ENCODE data around the gene USP30.
A peak's percentile ranks its signal among the peaks of the same experiment; 100 is the strongest.

The USP30 gene

DNA sequence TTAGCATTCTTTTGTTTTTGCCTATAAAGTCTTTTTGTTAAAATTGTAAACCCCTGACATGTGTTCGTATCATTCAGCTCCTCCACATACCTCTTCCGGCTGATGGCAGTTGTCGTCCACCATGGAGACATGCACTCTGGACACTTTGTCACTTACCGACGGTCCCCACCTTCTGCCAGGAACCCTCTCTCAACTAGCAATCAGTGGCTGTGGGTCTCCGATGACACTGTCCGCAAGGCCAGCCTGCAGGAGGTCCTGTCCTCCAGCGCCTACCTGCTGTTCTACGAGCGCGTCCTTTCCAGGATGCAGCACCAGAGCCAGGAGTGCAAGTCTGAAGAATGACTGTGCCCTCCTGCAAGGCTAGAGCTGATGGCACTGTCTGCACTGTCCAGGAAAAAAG, 33.2 kb downstream of the USP30 start:
- in situ Hi-C loops (cut with MboI; ENCODE audit: low sequenced_read_pairs, unreplicated experiment): loop anchor here (25.0 kb wide), 3 partner anchors 198 to 523 kb away; partner anchors contain the start of genes DAO, ISCU and SART3
- no peak for DNase-seq (ENCODE audit: low spot score)
- no peak for TF ChIP-seq CTCF (IDR thresholded peaks at IDR 0.05; ENCODE audit: borderline replicate concordance, control extremely low read depth, extremely low read depth, insufficient read depth, missing control alignments)

GRCh38 chr12:109087250-109087649, 34.9 kb downstream of the USP30 start:
- in situ Hi-C loops (cut with MboI; ENCODE audit: low sequenced_read_pairs, unreplicated experiment): loop anchor here (25.0 kb wide), 3 partner anchors 200 to 525 kb away; partner anchors contain the start of genes DAO, ISCU and SART3
- DNase-seq (ENCODE audit: low spot score): no peak
- TF ChIP-seq CTCF (IDR thresholded peaks at IDR 0.05; ENCODE audit: borderline replicate concordance, control extremely low read depth, extremely low read depth, insufficient read depth, missing control alignments): no peak

DNA sequence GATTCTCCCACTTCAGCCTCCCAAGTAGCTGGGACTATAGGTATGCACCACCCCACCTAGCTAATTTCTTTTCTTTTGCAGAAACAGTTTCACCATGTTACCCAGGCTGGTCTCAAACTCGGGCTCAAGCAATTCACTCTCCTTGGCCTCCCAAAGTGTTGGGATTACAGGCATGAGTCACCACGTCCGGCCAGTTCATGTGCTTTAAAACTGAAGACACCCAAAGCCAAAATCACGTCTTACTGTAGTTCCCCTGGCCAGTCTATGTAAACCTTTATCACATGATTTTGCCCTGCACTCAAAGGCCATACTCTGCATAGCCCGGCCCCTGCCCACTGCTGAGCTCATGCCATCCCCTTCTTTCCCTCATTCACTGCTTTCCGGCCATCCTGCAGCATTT, 36.4 kb downstream of the USP30 start:
- in situ Hi-C loops (cut with MboI; ENCODE audit: low sequenced_read_pairs, unreplicated experiment): loop anchor here (25.0 kb wide), 3 partner anchors 202 to 527 kb away; partner anchors contain the start of genes DAO, ISCU and SART3
- DNase-seq (ENCODE audit: low spot score): no peak
- no peak for TF ChIP-seq CTCF (IDR thresholded peaks at IDR 0.05; ENCODE audit: borderline replicate concordance, control extremely low read depth, extremely low read depth, insufficient read depth, missing control alignments)

- no peak for TF ChIP-seq CTCF (IDR thresholded peaks at IDR 0.05; ENCODE audit: borderline replicate concordance, control extremely low read depth, extremely low read depth, insufficient read depth, missing control alignments)
- in situ Hi-C loops (cut with MboI; ENCODE audit: low sequenced_read_pairs, unreplicated experiment): loop anchor here (25.0 kb wide), 3 partner anchors 202 to 527 kb away; partner anchors contain the start of genes DAO, ISCU and SART3
- DNase-seq (ENCODE audit: low spot score): no peak
Measured at GRCh38 chr12:109089683-109090082, 37.3 kb downstream of the USP30 start.

- DNase-seq (ENCODE audit: low spot score): no peak
- in situ Hi-C loops (cut with MboI; ENCODE audit: low sequenced_read_pairs, unreplicated experiment): loop anchor here (25.0 kb wide), 3 partner anchors 205 to 530 kb away; partner anchors contain the start of genes DAO, ISCU and SART3
- no peak for TF ChIP-seq CTCF (IDR thresholded peaks at IDR 0.05; ENCODE audit: borderline replicate concordance, control extremely low read depth, extremely low read depth, insufficient read depth, missing control alignments)
Measured at GRCh38 chr12:109092497-109093021, 40.2 kb downstream of the USP30 start.

GRCh38 chr12:109093022-109093918, 40.9 kb downstream of the USP30 start, which contains the start of gene ALKBH2:
TSS of gene ALKBH2 (minus strand) at chr12:109093472. CDS start at chr12:109092786, 686 bp downstream.
- DNase-seq (ENCODE audit: low spot score): peak; percentile 93
- peak; percentile 98 for TF ChIP-seq CTCF (IDR thresholded peaks at IDR 0.05; ENCODE audit: borderline replicate concordance, control extremely low read depth, extremely low read depth, insufficient read depth, missing control alignments)
- in situ Hi-C loops (cut with MboI; ENCODE audit: low sequenced_read_pairs, unreplicated experiment): loop anchor here (25.0 kb wide), 3 partner anchors 206 to 531 kb away; partner anchors contain the start of genes DAO, ISCU and SART3

Data from GM13976 (cell line).